GM19099 (cell line): ENCODE measurements around the gene LIMD2.

ENCODE experiments used
- POLR2A ChIP-seq: IDR thresholded peaks from 3 replicates; pipeline ENCODE4 v1.6.1; 2011; ENCODE audit warnings: low read depth; ENCODE audit not compliant: insufficient read length; ENCODE audit errors: extremely low read depth

Gene LIMD2

DNA sequence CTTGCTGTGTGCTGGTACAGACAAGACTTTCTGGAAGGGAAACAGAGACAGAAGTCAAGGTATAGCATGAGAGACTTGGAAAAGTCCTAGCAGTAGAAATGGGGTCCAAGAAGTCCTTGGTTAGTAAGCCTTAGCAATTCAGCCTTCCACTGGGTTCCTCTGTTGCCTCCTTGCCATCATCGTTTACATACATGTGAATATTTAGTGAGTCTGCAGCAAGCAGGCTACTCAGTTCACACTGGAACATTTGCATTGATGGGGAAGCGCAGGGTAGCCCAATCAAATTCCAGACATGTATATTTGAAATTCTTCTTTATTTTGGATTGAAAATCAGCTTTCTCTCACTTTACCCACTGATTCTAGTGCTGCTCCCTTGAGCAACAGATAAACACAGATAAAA is 27.1 kb downstream of the LIMD2 start:
- TF ChIP-seq POLR2A, result no peak

DNA sequence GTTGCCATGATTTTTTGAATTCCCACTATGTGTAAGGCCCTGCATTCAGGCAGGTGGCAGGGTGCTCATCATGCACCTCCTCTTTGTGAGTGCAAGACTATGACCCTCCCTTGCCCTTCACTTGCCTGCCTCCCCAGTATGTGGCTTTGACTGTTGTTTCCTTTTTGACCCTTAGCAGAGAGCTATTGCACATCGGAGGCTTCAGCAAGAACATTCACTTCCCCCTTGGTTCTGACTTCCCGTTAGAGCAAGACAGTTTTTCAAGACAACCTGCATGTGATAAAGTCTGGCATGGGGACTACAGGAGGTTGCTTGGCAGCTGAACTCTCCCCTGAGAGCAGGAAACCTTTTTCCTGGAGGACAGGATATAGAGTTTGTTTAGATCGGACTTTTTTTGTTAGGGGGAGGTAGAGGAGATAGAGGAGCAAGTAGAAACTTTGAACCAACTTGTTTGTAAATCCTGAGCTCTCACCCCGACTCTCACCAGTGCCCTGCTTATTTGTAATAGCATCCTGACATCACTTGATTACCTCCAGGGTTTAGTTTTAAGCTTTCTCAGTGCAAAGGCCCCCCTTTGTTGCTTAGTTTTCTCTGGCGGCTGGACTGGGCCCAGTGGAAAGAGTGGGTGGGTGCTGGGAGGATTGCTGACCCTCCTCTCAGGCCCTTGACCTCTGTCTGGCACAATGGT is 34.3 kb downstream of the LIMD2 start:
- no peak for TF ChIP-seq POLR2A

DNA sequence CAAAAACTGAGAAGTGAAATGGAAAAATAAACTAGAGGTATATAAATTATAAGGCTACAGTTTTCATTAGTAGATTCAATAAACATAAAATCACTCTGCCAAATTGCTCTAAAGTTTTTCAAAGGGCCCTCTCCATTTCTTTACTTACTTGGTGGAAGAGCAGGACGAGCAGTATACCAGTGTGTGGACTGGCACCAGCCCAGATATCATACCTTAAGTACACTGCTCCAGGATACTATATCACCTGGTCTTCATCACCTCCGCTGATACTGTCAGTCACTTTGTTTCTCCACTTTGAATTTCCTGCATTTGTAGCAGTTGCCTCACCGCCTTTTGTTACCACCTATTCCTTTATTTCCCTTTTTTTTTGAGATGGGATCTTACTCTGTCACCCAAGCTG is 40.1 kb downstream of the LIMD2 start:
- TF ChIP-seq POLR2A, result no peak

DNA sequence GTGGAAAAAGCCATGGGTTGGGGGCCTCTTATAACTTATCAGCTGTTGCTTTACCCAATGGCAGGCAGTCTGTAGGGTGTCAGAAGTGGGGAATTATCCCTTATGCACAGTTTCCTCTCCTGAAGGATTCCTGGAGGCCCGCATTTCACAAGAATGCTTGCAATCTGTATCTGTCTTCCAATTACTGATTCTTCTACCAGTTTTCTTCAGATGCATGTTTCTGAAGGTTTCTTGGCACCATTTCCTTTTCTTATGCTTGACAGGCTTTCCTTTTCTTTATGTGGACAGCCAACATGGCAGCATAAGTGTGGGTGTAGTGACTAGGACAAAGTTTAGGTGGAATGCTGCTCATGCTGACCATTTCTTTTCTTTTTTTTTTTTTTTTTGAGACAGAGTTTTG is 41.6 kb downstream of the LIMD2 start:
- no peak for TF ChIP-seq POLR2A

DNA sequence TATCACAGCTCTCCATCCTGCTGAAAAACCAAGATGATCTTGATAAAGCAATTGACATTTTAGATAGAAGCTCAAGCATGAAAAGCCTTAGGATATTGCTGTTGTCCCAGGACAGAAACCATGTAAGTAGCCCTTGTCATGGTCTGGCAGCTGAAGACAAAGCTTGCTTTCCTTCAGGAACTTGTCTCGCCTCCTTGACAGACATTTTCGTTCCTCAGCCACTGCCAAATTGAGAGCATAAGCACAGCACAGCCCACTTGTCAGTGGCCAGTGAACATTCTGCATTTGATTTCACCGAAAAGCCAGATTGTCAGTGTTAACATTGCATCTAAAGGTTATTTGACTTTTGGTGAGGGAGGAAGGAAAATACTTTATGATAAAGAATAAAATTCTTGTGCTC is 42.1 kb downstream of the LIMD2 start:
- TF ChIP-seq POLR2A, result no peak

DNA sequence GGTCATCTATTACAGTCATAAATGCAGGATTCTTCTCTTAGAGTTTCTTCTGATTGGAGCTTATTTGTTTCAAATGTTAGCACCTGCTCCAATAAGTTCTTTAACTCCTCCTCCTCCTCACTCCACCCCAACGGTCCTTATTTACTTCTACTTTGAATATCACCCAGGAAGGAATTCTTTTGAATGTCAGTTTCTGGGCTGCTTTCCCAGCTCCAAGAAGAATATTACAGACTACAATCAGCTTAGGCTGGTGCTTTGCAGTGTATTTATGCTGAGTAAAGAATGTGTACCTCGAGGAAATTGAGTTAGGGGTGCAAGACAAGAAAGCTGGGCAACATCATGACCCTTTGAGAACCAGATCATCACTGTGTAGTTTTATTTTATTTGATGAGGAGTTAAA is 46.9 kb downstream of the LIMD2 start:
- no peak for TF ChIP-seq POLR2A

DNA sequence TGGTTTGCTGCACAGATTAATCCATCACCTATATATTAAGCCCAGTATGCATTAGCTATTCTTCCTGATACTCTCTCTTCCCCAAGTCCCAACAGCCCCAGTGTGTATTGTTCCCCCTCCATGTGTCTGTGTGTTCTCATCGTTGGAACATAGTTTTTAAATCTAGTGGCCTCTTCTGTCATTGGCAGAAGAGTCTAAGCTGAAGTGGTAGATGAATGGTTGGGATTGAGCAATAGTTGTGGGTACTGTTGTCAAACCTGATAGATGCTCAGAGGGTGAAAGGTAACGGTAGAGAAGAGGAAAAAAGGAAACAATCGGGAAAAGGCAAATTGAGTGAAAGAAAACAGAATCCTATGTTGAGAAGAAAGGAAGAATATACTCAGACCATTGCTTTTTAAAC is 47.8 kb downstream of the LIMD2 start:
- TF ChIP-seq POLR2A, result no peak

DNA sequence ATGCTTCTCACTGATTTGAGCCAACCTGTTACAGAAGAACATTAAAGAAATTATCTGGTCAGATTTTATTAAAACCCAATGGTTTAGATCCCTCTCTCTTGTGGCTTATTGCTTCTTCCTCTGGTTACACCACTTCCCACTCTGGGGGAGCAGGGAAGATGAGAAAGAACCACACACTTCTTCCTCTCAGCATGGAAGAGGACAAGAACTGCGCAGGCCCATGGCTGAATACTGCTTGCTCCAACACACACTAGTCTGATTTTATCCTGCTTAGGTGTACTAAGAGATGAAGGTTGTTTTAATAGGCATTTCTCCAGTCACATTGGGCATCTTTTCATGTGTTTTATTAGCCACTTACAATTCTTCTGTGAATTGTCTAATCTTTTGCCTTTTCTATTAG is 50.1 kb downstream of the LIMD2 start:
- no peak for TF ChIP-seq POLR2A

DNA sequence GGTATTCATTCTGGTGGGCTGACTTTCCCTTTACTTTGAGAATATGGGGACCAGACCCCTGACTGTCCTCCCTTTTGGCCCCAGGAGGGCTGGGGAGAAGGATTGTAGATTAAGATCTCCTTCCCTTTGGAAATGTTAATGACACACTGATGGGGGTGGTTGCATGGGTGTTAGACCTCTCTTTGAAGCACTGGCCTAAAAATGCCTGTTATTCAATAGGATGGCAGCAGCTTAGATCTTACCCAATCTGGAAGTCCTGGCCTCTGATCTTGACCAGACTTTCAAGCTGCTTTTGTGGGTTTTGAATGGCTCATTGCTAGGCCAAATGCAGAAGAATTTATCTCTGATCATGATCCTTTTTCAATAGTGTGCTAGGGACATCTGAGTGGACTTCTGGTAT is 52.0 kb downstream of the LIMD2 start:
- no peak for TF ChIP-seq POLR2A

DNA sequence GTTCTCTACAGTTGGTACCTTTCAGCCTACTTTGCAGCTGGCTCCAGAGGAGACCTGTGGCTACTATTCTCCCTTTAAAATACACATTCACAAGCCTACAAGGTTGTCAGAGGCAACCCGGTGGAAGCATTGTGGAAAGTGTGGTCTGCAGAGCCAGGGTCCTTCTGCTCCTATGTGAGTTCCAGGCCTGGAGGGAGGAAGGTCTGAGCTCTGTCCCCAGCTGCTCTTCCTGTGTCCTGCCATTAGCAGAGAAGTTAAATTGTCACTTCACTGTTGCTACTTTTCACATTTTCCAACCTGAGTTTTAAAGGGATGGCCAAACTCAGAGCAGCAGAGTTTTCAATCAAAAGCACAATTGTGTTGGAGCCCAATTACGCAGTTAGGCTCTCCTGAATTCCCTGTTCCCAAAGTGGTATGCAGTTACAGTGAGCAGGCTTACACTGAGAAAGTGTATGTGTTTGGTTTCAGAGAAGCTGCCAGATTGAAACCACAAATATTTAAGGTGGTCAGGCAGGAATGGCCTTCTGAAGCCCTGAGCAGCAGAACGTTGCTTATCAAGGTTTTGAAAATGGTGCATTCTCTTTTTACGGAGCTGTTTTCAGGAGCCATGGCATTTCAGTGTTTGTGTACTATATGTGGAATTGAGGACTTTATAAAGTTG is 52.7 kb downstream of the LIMD2 start:
- no peak for TF ChIP-seq POLR2A

DNA sequence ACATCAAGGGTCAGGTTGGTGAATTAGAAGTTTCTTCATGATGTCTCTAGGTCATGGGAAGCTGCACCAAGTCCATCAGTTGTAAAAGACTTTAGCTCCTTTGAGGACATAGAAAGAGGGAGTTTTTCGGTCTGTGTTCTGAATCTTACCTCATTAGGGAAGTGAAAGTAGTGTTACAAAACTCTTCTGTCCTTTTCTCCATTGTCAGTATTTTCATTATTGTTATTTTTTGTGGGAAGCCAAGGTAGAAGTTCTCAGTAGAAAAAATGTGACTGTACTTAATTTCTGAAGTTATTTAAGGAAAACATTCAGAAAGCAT is 53.5 kb downstream of the LIMD2 start:
- TF ChIP-seq POLR2A, result no peak
